Neural cell (in vitro differentiated cells): ENCODE results near the gene SLN. TPM values are rescaled to one million over a fixed set of nuclear protein-coding genes. Genes with fewer than 3 reads are reported as not detected.

Source experiments
- H2AFZ ChIP-seq: fragments of 200-600, 300-800 bp; sonication (generic), shearing (Covaris generic); 2 replicates; pipeline ENCODE4 v1.6.0; 2014; ENCODE audit warnings: low read depth, mild to moderate bottlenecking, antibody characterized with exemption, low read length, moderate library complexity
- H3F3A ChIP-seq: fragments of 200-600 bp; shearing (Covaris generic); 2 replicates; pipeline ENCODE4 v1.6.1; 2016; ENCODE audit warnings: mild to moderate bottlenecking, moderate library complexity, mixed read lengths, antibody characterized with exemption, low read length; ENCODE audit not compliant: insufficient read depth, poor library complexity, severe bottlenecking
- H3K27ac ChIP-seq: fragments of 200-600, 300-800 bp; sonication (generic), shearing (Covaris generic); 2 replicates; pipeline ENCODE4 v1.5.1; 2014; ENCODE audit warnings: mild to moderate bottlenecking, low read length, moderate library complexity
- H3K27me3 ChIP-seq: fragments of 300-800, 200-600 bp; sonication (generic), shearing (Covaris generic); 2 replicates; pipeline ENCODE4 v1.6.0; 2014; ENCODE audit warnings: mild to moderate bottlenecking, low read depth, low read length, moderate library complexity; ENCODE audit not compliant: insufficient read depth
- H3K36me3 ChIP-seq: fragments of 300-800, 200-600 bp; sonication (generic), shearing (Covaris generic); 2 replicates; pipeline ENCODE4 v1.5.1; 2014; ENCODE audit warnings: mild to moderate bottlenecking, antibody characterized with exemption, low read length, moderate library complexity; ENCODE audit not compliant: insufficient read depth
- H3K4me2 ChIP-seq: fragments of 300-800, 200-600 bp; sonication (generic), shearing (Covaris generic); 2 replicates; pipeline ENCODE4 v1.6.0; 2014; ENCODE audit warnings: mild to moderate bottlenecking, low read length
- H3K4me3 ChIP-seq: fragments of 300-800, 200-600 bp; sonication (generic), shearing (Covaris generic); 2 replicates; pipeline ENCODE4 v1.5.1; 2014; ENCODE audit warnings: mild to moderate bottlenecking, low read length, moderate library complexity
- H3K79me2 ChIP-seq: fragments of 200-600 bp; shearing (Covaris generic); replicated peaks from 2 replicates; pipeline ENCODE4 v1.6.0; 2014; ENCODE audit warnings: mild to moderate bottlenecking, low read length, moderate library complexity; ENCODE audit not compliant: insufficient read depth
- H3K9ac ChIP-seq: fragments of 300-800, 200-600 bp; sonication (generic), shearing (Covaris generic); 2 replicates; pipeline ENCODE4 v1.6.1; 2016; ENCODE audit warnings: mild to moderate bottlenecking, low read length, mixed read lengths
- H3K9me2 ChIP-seq: fragments of 200-600 bp; shearing (Covaris generic); 2 replicates; pipeline ENCODE4 v1.6.1; 2016; ENCODE audit warnings: mild to moderate bottlenecking, low read length, mixed read lengths; ENCODE audit not compliant: insufficient read depth
- H3K9me3 ChIP-seq: fragments of 200-600, 300-800 bp; sonication (generic), shearing (Covaris generic); 2 replicates; pipeline ENCODE4 v1.6.1; 2016; ENCODE audit warnings: mild to moderate bottlenecking, mixed run types, low read length, moderate library complexity, mixed read lengths
- H4K20me1 ChIP-seq: fragments of 200-600 bp; shearing (Covaris generic); 2 replicates; pipeline ENCODE4 v1.6.1; 2016; ENCODE audit warnings: mild to moderate bottlenecking, mixed run types; ENCODE audit not compliant: insufficient read depth
- EP300 ChIP-seq: fragments of 450-650 bp; conservative IDR thresholded peaks from 2 replicates; pipeline ENCODE4 v1.6.1; 2014; ENCODE audit warnings: antibody characterized with exemption, mild to moderate bottlenecking, moderate library complexity; ENCODE audit not compliant: poor library complexity, severe bottlenecking
- EZH2 ChIP-seq: fragments of 200-600, 300-800 bp; shearing (Covaris generic), sonication (generic); IDR thresholded peaks from 2 replicates; pipeline ENCODE4 v1.6.1; 2014; ENCODE audit warnings: antibody characterized with exemption, low read length, borderline replicate concordance, mild to moderate bottlenecking; ENCODE audit not compliant: insufficient read depth, poor library complexity, severe bottlenecking
- MXI1 ChIP-seq: fragments of 450-650 bp; conservative IDR thresholded peaks from 2 replicates; pipeline ENCODE4 v1.6.1; 2014; ENCODE audit warnings: antibody characterized with exemption, mild to moderate bottlenecking; ENCODE audit not compliant: poor library complexity, severe bottlenecking
- POLR2AphosphoS5 ChIP-seq: IDR thresholded peaks from 2 replicates; pipeline ENCODE4 v1.6.1; 2012
- RAD21 ChIP-seq: fragments of 450-650 bp; conservative IDR thresholded peaks from 2 replicates; pipeline ENCODE4 v1.6.1; 2014; ENCODE audit warnings: antibody characterized with exemption, mild to moderate bottlenecking, moderate library complexity
- SMC3 ChIP-seq: fragments of 450-650 bp; conservative IDR thresholded peaks from 2 replicates; pipeline ENCODE4 v1.6.1; 2014; ENCODE audit warnings: antibody characterized with exemption, mild to moderate bottlenecking, moderate library complexity; ENCODE audit not compliant: poor library complexity
- TAF1 ChIP-seq: IDR thresholded peaks from 2 replicates; pipeline ENCODE4 v1.6.1; 2012; ENCODE audit warnings: low read depth
- polyA plus RNA-seq: library from polyadenylated mRNA; depleted of rRNA; stranded (reverse); fragments of >200 nt; gene quantifications from 2 replicates; pipeline ENCODE4 v1.2.3, GENCODE V29; 2014
- TF ChIP-seq, protein P1 (sequence below): IDR thresholded peaks from 2 replicates; pipeline ENCODE4 v1.6.1; 2012; ENCODE audit warnings: borderline replicate concordance
- TF ChIP-seq, protein P2 (sequence below): fragments of 450-650 bp; IDR thresholded peaks from 2 replicates; pipeline ENCODE4 v1.5.1; 2014; ENCODE audit warnings: antibody characterized with exemption, mild to moderate bottlenecking, moderate library complexity; ENCODE audit not compliant: poor library complexity, severe bottlenecking

Gene SLN
- polyA plus RNA-seq, 1 donor from 2014 or later = not detected

DNA sequence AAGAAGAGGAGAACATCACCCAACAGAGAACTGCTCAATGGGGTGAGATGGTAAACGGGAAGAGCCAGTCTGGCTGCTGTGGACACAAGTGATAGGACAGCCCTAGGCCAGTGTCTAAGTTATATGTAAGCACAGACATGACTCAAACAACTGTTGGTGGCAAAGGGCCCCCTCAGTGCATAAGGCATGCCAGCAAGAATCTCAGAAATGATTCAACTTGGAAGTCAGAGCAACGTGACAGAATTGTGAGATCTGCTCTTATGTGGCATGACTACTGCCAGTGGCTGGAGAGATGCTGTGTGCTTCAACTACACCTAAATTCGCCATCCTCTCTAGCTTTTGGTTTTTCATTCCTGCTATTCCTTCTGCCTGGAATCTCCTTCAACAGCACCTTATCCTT, 7.4 kb downstream of the SLN start:
- H3K36me3 ChIP-seq = no peaks in the 10 kb centered on the region
- H3K9me2 ChIP-seq = no peaks in the 10 kb centered on the region
- no peaks in the 10 kb centered on the region for H3K9me3 ChIP-seq
- H3K79me2 ChIP-seq = no peaks in the 10 kb centered on the region
- H3K27ac ChIP-seq = no peak overlapping the region
- no peaks in the 10 kb centered on the region for H3F3A ChIP-seq
- H3K9ac ChIP-seq = no peak overlapping the region
- no peaks in the 10 kb centered on the region for H4K20me1 ChIP-seq
- H3K4me3 ChIP-seq = no peak overlapping the region
- no peaks in the 10 kb centered on the region for H3K27me3 ChIP-seq
- no peak overlapping the region for H3K4me2 ChIP-seq
- no peak overlapping the region for H2AFZ ChIP-seq
- TF ChIP-seq EZH2 = no peak
- TF ChIP-seq TAF1 = no peak
- TF ChIP-seq SMC3 = no peak
- TF ChIP-seq, protein P1, sequence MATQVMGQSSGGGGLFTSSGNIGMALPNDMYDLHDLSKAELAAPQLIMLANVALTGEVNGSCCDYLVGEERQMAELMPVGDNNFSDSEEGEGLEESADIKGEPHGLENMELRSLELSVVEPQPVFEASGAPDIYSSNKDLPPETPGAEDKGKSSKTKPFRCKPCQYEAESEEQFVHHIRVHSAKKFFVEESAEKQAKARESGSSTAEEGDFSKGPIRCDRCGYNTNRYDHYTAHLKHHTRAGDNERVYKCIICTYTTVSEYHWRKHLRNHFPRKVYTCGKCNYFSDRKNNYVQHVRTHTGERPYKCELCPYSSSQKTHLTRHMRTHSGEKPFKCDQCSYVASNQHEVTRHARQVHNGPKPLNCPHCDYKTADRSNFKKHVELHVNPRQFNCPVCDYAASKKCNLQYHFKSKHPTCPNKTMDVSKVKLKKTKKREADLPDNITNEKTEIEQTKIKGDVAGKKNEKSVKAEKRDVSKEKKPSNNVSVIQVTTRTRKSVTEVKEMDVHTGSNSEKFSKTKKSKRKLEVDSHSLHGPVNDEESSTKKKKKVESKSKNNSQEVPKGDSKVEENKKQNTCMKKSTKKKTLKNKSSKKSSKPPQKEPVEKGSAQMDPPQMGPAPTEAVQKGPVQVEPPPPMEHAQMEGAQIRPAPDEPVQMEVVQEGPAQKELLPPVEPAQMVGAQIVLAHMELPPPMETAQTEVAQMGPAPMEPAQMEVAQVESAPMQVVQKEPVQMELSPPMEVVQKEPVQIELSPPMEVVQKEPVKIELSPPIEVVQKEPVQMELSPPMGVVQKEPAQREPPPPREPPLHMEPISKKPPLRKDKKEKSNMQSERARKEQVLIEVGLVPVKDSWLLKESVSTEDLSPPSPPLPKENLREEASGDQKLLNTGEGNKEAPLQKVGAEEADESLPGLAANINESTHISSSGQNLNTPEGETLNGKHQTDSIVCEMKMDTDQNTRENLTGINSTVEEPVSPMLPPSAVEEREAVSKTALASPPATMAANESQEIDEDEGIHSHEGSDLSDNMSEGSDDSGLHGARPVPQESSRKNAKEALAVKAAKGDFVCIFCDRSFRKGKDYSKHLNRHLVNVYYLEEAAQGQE = no peak
- no peak for TF ChIP-seq POLR2AphosphoS5
- TF ChIP-seq EP300 = no peak
- TF ChIP-seq, protein P2, sequence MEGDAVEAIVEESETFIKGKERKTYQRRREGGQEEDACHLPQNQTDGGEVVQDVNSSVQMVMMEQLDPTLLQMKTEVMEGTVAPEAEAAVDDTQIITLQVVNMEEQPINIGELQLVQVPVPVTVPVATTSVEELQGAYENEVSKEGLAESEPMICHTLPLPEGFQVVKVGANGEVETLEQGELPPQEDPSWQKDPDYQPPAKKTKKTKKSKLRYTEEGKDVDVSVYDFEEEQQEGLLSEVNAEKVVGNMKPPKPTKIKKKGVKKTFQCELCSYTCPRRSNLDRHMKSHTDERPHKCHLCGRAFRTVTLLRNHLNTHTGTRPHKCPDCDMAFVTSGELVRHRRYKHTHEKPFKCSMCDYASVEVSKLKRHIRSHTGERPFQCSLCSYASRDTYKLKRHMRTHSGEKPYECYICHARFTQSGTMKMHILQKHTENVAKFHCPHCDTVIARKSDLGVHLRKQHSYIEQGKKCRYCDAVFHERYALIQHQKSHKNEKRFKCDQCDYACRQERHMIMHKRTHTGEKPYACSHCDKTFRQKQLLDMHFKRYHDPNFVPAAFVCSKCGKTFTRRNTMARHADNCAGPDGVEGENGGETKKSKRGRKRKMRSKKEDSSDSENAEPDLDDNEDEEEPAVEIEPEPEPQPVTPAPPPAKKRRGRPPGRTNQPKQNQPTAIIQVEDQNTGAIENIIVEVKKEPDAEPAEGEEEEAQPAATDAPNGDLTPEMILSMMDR = no peak
- TF ChIP-seq RAD21 = no peak
- TF ChIP-seq MXI1 = no peak

- Histone ChIP-seq H3K4me3 (peak overlapping the region; percentile 17), H3K9me2 (no peaks in the 10 kb centered on the region), H3F3A (no peaks in the 10 kb centered on the region), H3K9ac (no peak overlapping the region), H3K9me3 (no peaks in the 10 kb centered on the region), H3K27ac (no peak overlapping the region), H3K79me2 (no peaks in the 10 kb centered on the region), H3K36me3 (no peaks in the 10 kb centered on the region), H3K4me2 (no peak overlapping the region), H3K27me3 (no peaks in the 10 kb centered on the region), H4K20me1 (no peaks in the 10 kb centered on the region), H2AFZ (no peak overlapping the region)
- no peak for TF ChIP-seq SMC3
- TF ChIP-seq POLR2AphosphoS5 = no peak
- TF ChIP-seq, protein P2 = no peak
- no peak for TF ChIP-seq EP300
- TF ChIP-seq EZH2 = no peak
- no peak for TF ChIP-seq MXI1
- TF ChIP-seq RAD21 = no peak
- no peak for TF ChIP-seq TAF1
- TF ChIP-seq, protein P1 = no peak
Observed at GRCh38 chr11:107702723-107703122, 9.1 kb downstream of the SLN start.
